Trophoblast cell (in vitro differentiated cells and primary cell): Measurements from ENCODE around the gene TUBA8.

Experiments
- DNase-seq, 2 donors: peaks; one replicate each; pipeline ENCODE4 v3.0.0-alpha.2; 2016
- H2AFZ ChIP-seq: 2 replicates; pipeline ENCODE4 v1.6.1; 2013; ENCODE audit warnings: low read length, moderate library complexity, mild to moderate bottlenecking; ENCODE audit not compliant: insufficient read depth, poor library complexity
- H2AK5ac ChIP-seq: 2 replicates; pipeline ENCODE4 v1.6.1; 2013; ENCODE audit warnings: mild to moderate bottlenecking, low read length
- H2BK120ac ChIP-seq: 2 replicates; pipeline ENCODE4 v1.6.1; 2013; ENCODE audit warnings: low read length, mild to moderate bottlenecking, moderate library complexity; ENCODE audit not compliant: insufficient read depth, poor library complexity
- H2BK12ac ChIP-seq: 2 replicates; pipeline ENCODE4 v1.6.1; 2013; ENCODE audit warnings: mild to moderate bottlenecking, low read length, moderate library complexity
- H2BK5ac ChIP-seq: 2 replicates; pipeline ENCODE4 v1.6.1; 2013; ENCODE audit warnings: low read length, low read depth, moderate library complexity, mild to moderate bottlenecking; ENCODE audit not compliant: poor library complexity
- H3K14ac ChIP-seq: 2 replicates; pipeline ENCODE4 v1.6.1; 2013; ENCODE audit warnings: mild to moderate bottlenecking, low read length
- H3K18ac ChIP-seq: 2 replicates; pipeline ENCODE4 v1.6.1; 2013; ENCODE audit warnings: mild to moderate bottlenecking, low read length
- H3K23ac ChIP-seq: 2 replicates; pipeline ENCODE4 v1.6.1; 2013; ENCODE audit warnings: low read length
- H3K27ac ChIP-seq: 2 replicates; pipeline ENCODE4 v1.5.1; 2013; ENCODE audit warnings: low read depth, mild to moderate bottlenecking, inconsistent platforms, low read length, moderate library complexity
- H3K27me3 ChIP-seq: 2 replicates; pipeline ENCODE4 v1.6.1; 2013; ENCODE audit warnings: inconsistent platforms, mild to moderate bottlenecking, low read length, moderate library complexity; ENCODE audit not compliant: insufficient read depth
- H3K36me3 ChIP-seq, 2 experiments: 1 replicate in 1 of 2; 2 replicates in 1 of 2; pipeline ENCODE4 v1.6.1; 2013; ENCODE audit warnings: low read length in 2 of 2, mild to moderate bottlenecking in 2 of 2, moderate library complexity in 1 of 2; ENCODE audit not compliant: insufficient read depth in 2 of 2, control insufficient read depth in 1 of 2
- H3K4ac ChIP-seq: 2 replicates; pipeline ENCODE4 v1.6.1; 2013; ENCODE audit warnings: low read depth, mild to moderate bottlenecking, low read length, moderate library complexity
- H3K4me1 ChIP-seq, 2 experiments: 1 replicate in 1 of 2; 2 replicates in 1 of 2; pipeline ENCODE4 v1.6.1; 2013; ENCODE audit warnings: low read length in 2 of 2, mild to moderate bottlenecking in 2 of 2, moderate library complexity in 1 of 2; ENCODE audit not compliant: insufficient read depth in 2 of 2, control insufficient read depth in 1 of 2
- H3K4me2 ChIP-seq: 2 replicates; pipeline ENCODE4 v1.6.1; 2013; ENCODE audit warnings: inconsistent platforms, mild to moderate bottlenecking, low read length, moderate library complexity
- H3K4me3 ChIP-seq: 2 replicates; pipeline ENCODE4 v1.5.1; 2013; ENCODE audit warnings: mild to moderate bottlenecking, low read depth, low read length, inconsistent platforms
- H3K79me1 ChIP-seq: one replicate; pipeline ENCODE4 v1.6.1; 2013; ENCODE audit warnings: low read length
- H3K79me2 ChIP-seq: 2 replicates; pipeline ENCODE4 v1.6.1; 2013; ENCODE audit warnings: low read length, mild to moderate bottlenecking; ENCODE audit not compliant: control insufficient read depth, insufficient read depth, poor library complexity
- H3K9ac ChIP-seq: 2 replicates; pipeline ENCODE4 v1.6.1; 2013; ENCODE audit warnings: mild to moderate bottlenecking, low read length
- H3K9me3 ChIP-seq: 2 replicates; pipeline ENCODE4 v1.6.1; 2013; ENCODE audit warnings: low read depth, mild to moderate bottlenecking, control low read depth, inconsistent platforms, low read length; ENCODE audit not compliant: insufficient read depth
- H4K12ac ChIP-seq: 2 replicates; pipeline ENCODE4 v1.6.1; 2013; ENCODE audit warnings: low read depth, mild to moderate bottlenecking, low read length, moderate library complexity
- H4K8ac ChIP-seq: 2 replicates; pipeline ENCODE4 v1.6.1; 2013; ENCODE audit warnings: low read depth, mild to moderate bottlenecking, low read length, moderate library complexity
- H4K91ac ChIP-seq: one replicate; pipeline ENCODE4 v1.6.1; 2013; ENCODE audit warnings: low read depth, mild to moderate bottlenecking, low read length, moderate library complexity
- WGBS: extraction: QIAGEN DNeasy Blood & Tissue Kit; methylation state at CpG from one replicate; pipeline ENCODE4 v1.1.7; 2013; ENCODE audit warnings: missing lambda C conversion rate; ENCODE audit not compliant: insufficient read length, insufficient coverage; ENCODE audit errors: extremely low coverage; 5-methylcytosine and 5-hydroxymethylcytosine counted together

TUBA8 gene

GRCh38 chr22:18088825-18089568 lies 21.6 kb upstream of the TUBA8 start:
- no peak for DNase-seq
- Histone ChIP-seq H3K9ac (no peak overlapping the region), H2AK5ac (no peak overlapping the region), H4K8ac (no peak overlapping the region), H3K79me2 (no peaks in the 10 kb centered on the region), H3K4ac (no peak overlapping the region), H3K4me2 (no peak overlapping the region), H2BK120ac (no peak overlapping the region), H3K4me3 (no peak overlapping the region), H2BK12ac (no peak overlapping the region), H3K18ac (no peak overlapping the region), H3K14ac (no peak overlapping the region), H3K36me3 (peaks cover 43 to 45% of the 10 kb centered on the region in 2 experiments), H3K27me3 (no peaks in the 10 kb centered on the region), H3K79me1 (no peaks in the 10 kb centered on the region), H3K4me1 (no peaks in the 10 kb centered on the region), H3K27ac (no peak overlapping the region), H2AFZ (no peak overlapping the region), H4K91ac (no peak overlapping the region), H3K9me3 (no peaks in the 10 kb centered on the region), H4K12ac (no peak overlapping the region), H3K23ac (no peak overlapping the region), H2BK5ac (no peak overlapping the region)
- WGBS = no CpG with 5 or more reads among the region's 11 CpGs

GRCh38 chr22:18090286-18090685 lies 20.3 kb upstream of the TUBA8 start:
- no peak overlapping the region for H3K18ac ChIP-seq
- no peak overlapping the region for H3K27ac ChIP-seq
- no peak overlapping the region for H4K8ac ChIP-seq
- no peak overlapping the region for H3K14ac ChIP-seq
- no peak overlapping the region for H3K4ac ChIP-seq
- no peak overlapping the region for H2AFZ ChIP-seq
- no peak overlapping the region for H4K91ac ChIP-seq
- WGBS = no CpG with 5 or more reads among the region's 8 CpGs
- no peak overlapping the region for H2BK5ac ChIP-seq
- H3K9me3 ChIP-seq = no peaks in the 10 kb centered on the region
- peaks cover 36 to 39% of the 10 kb centered on the region in 2 experiments for H3K36me3 ChIP-seq
- H3K27me3 ChIP-seq = no peaks in the 10 kb centered on the region
- no peak overlapping the region for H4K12ac ChIP-seq
- no peak overlapping the region for H3K23ac ChIP-seq
- H2BK12ac ChIP-seq = no peak overlapping the region
- H2AK5ac ChIP-seq = no peak overlapping the region
- H3K79me2 ChIP-seq = no peaks in the 10 kb centered on the region
- H3K4me3 ChIP-seq = peak overlapping the region; percentile 7
- no peak overlapping the region for H2BK120ac ChIP-seq
- DNase-seq = no peak
- H3K4me1 ChIP-seq = no peaks in the 10 kb centered on the region
- H3K9ac ChIP-seq = no peak overlapping the region
- no peaks in the 10 kb centered on the region for H3K79me1 ChIP-seq
- no peak overlapping the region for H3K4me2 ChIP-seq

GRCh38 chr22:18091478-18091877 lies 19.1 kb upstream of the TUBA8 start:
- Histone ChIP-seq H2BK5ac (no peak overlapping the region), H2BK12ac (no peak overlapping the region), H4K12ac (no peak overlapping the region), H3K27ac (no peak overlapping the region), H2AK5ac (no peak overlapping the region), H3K18ac (no peak overlapping the region), H3K9me3 (no peaks in the 10 kb centered on the region), H2AFZ (no peak overlapping the region), H2BK120ac (no peak overlapping the region), H3K14ac (no peak overlapping the region), H3K36me3 (peaks cover 35% of the 10 kb centered on the region in 2 experiments), H3K79me1 (no peaks in the 10 kb centered on the region), H4K8ac (no peak overlapping the region), H3K27me3 (no peaks in the 10 kb centered on the region), H3K4me3 (no peak overlapping the region), H3K23ac (no peak overlapping the region), H3K9ac (no peak overlapping the region), H3K79me2 (no peaks in the 10 kb centered on the region), H3K4ac (no peak overlapping the region), H4K91ac (no peak overlapping the region), H3K4me1 (no peaks in the 10 kb centered on the region), H3K4me2 (no peak overlapping the region)
- WGBS = no CpG with 5 or more reads among the region's 7 CpGs
- no peak for DNase-seq

GRCh38 chr22:18091916-18092526 lies 18.6 kb upstream of the TUBA8 start:
- no peaks in the 10 kb centered on the region for H3K27me3 ChIP-seq
- no peak overlapping the region for H4K91ac ChIP-seq
- no peak overlapping the region for H3K4me2 ChIP-seq
- no peak overlapping the region for H2BK5ac ChIP-seq
- H3K4ac ChIP-seq = no peak overlapping the region
- no peak overlapping the region for H2AK5ac ChIP-seq
- no peaks in the 10 kb centered on the region for H3K9me3 ChIP-seq
- H4K8ac ChIP-seq = no peak overlapping the region
- no peak overlapping the region for H3K18ac ChIP-seq
- H3K14ac ChIP-seq = no peak overlapping the region
- peaks cover 33 to 35% of the 10 kb centered on the region in 2 experiments for H3K36me3 ChIP-seq
- no peak overlapping the region for H3K27ac ChIP-seq
- no peak overlapping the region for H3K23ac ChIP-seq
- no peak overlapping the region for H4K12ac ChIP-seq
- H2BK120ac ChIP-seq = no peak overlapping the region
- H3K4me3 ChIP-seq = no peak overlapping the region
- no CpG with 5 or more reads among the region's 22 CpGs for whole genome bisulfite sequencing
- DNase-seq = no peak
- no peak overlapping the region for H3K9ac ChIP-seq
- H3K79me1 ChIP-seq = no peaks in the 10 kb centered on the region
- no peak overlapping the region for H2BK12ac ChIP-seq
- H3K4me1 ChIP-seq = no peaks in the 10 kb centered on the region
- H2AFZ ChIP-seq = no peak overlapping the region
- no peaks in the 10 kb centered on the region for H3K79me2 ChIP-seq
